Upper lobe of right lung (tissue), 1 donor: ENCODE data around the gene C20orf202. TPM values are rescaled to one million over a fixed set of nuclear protein-coding genes. Genes with fewer than 3 reads are reported as not detected.

Experiments
- ATAC-seq: fragments of 200-7000 bp; cut with Tn5 transposase; one replicate; pipeline ENCODE4 v1.9.1; 2020; ENCODE audit warnings: mild to moderate bottlenecking, moderate library complexity
- DNase-seq: peaks from one replicate; pipeline ENCODE4 v3.0.0-alpha.2; 2020
- H3K27ac ChIP-seq: fragments of 200-600 bp; one replicate; pipeline ENCODE4 v1.8.0; 2022
- H3K27me3 ChIP-seq: fragments of 200-600 bp; one replicate; pipeline ENCODE4 v1.8.0; 2022; ENCODE audit warnings: mild to moderate bottlenecking
- H3K36me3 ChIP-seq: fragments of 200-600 bp; one replicate; pipeline ENCODE4 v1.8.0; 2022
- H3K4me1 ChIP-seq: fragments of 200-600 bp; one replicate; pipeline ENCODE4 v1.8.0; 2022
- H3K4me3 ChIP-seq: fragments of 200-600 bp; one replicate; pipeline ENCODE4 v1.8.0; 2022; ENCODE audit warnings: mild to moderate bottlenecking
- H3K9me3 ChIP-seq: fragments of 200-600 bp; one replicate; pipeline ENCODE4 v1.8.0; 2022
- CTCF ChIP-seq: fragments of 200-600 bp; IDR thresholded peaks from one replicate; pipeline ENCODE4 v1.8.0; 2022; ENCODE audit warnings: antibody characterized with exemption
- intact Hi-C: fragments of 100-400 bp; cut with DNase I; formaldehyde crosslinking; loops from one replicate; pipeline ENCODE4 v1.11.0; 2022
- long read RNA-seq: library from polyadenylated mRNA; unstranded; transcript quantifications from one replicate; pipeline ENCODE4 v2.0.0, GENCODE V29; 2021
- total RNA-seq: library from RNA; stranded (reverse); fragmentation: NEBNext Ultra II Directional; extraction: Animal tissue kit (Norgen Biotek cat#: 25700); gene quantifications from one replicate; pipeline ENCODE4 v1.2.1, GENCODE V29; 2021
- donor health status: DM: no; HTN: yes; CAD: no; lungs with severe emphysema.

The C20orf202 gene
- total RNA-seq, result 0.64 TPM
- long read RNA-seq, result 0 reads

GRCh38 chr20:1202762-1203504, at the start of gene C20orf202:
Gene C20orf202 (plus strand): TSS chr20:1203454. CDS start chr20:1203586, 132 bp downstream.
- Histone ChIP-seq H3K4me3 (no peak within 1 kb of the TSS), H3K27ac (peak within 1 kb of the TSS; percentile 70), H3K4me1 (peaks cover 13% of the 10 kb centered on the region), H3K27me3 (no peaks in the 10 kb centered on the region), H3K9me3 (no peaks in the 10 kb centered on the region), H3K36me3 (no peaks in the 10 kb centered on the region)
- ATAC-seq, result no peak
- no peak for TF ChIP-seq CTCF
- DNase-seq, result no peak
- intact Hi-C loops, result no loop called here

- DNase-seq (no peak), ATAC-seq (no peak)
- Histone ChIP-seq H3K27ac (no peak overlapping the region), H3K36me3 (peaks cover 35% of the 10 kb centered on the region), H3K4me1 (no peaks in the 10 kb centered on the region), H3K4me3 (no peak overlapping the region), H3K9me3 (no peaks in the 10 kb centered on the region), H3K27me3 (no peaks in the 10 kb centered on the region)
- intact Hi-C loops, result no loop called here
- TF ChIP-seq CTCF, result no peak
These were observed 49.0 kb upstream of the C20orf202 start for GRCh38 chr20:1154226-1154625.

- Histone ChIP-seq H3K36me3 (peaks cover 36% of the 10 kb centered on the region), H3K27me3 (no peaks in the 10 kb centered on the region), H3K4me3 (no peak overlapping the region), H3K4me1 (no peaks in the 10 kb centered on the region), H3K9me3 (no peaks in the 10 kb centered on the region), H3K27ac (no peak overlapping the region)
- DNase-seq (no peak), ATAC-seq (no peak)
- intact Hi-C loops, result no loop called here
- no peak for TF ChIP-seq CTCF
These were observed 48.6 kb upstream of the C20orf202 start for GRCh38 chr20:1154691-1155090.

- intact Hi-C loops, result no loop called here
- peaks cover 43% of the 10 kb centered on the region for H3K36me3 ChIP-seq
- DNase-seq, result no peak
- TF ChIP-seq CTCF, result no peak
- ATAC-seq, result no peak
- H3K27ac ChIP-seq, result no peak overlapping the region
- no peak overlapping the region for H3K4me3 ChIP-seq
- no peaks in the 10 kb centered on the region for H3K27me3 ChIP-seq
- H3K4me1 ChIP-seq, result no peaks in the 10 kb centered on the region
- no peaks in the 10 kb centered on the region for H3K9me3 ChIP-seq
These were observed 47.9 kb upstream of the C20orf202 start for GRCh38 chr20:1155342-1155741.

- no peak overlapping the region for H3K27ac ChIP-seq
- ATAC-seq (no peak), DNase-seq (no peak)
- TF ChIP-seq CTCF, result no peak
- H3K4me3 ChIP-seq, result no peak overlapping the region
- no peaks in the 10 kb centered on the region for H3K27me3 ChIP-seq
- peaks cover 62% of the 10 kb centered on the region for H3K36me3 ChIP-seq
- no peaks in the 10 kb centered on the region for H3K4me1 ChIP-seq
- H3K9me3 ChIP-seq, result no peaks in the 10 kb centered on the region
- intact Hi-C loops, result no loop called here
These were observed 42.8 kb upstream of the C20orf202 start for GRCh38 chr20:1160496-1160895.
